ENCODE results near the gene PARD3.

PARD3 gene

GRCh38 chr10:34254596-34254995 lies 560.5 kb downstream of the PARD3 start:
- H3K4me3 ChIP-seq (ENCODE audit: low read length), result no peak overlapping the region
- no peaks in the 10 kb centered on the region for H3K9me2 ChIP-seq (replicated peaks; ENCODE audit: control insufficient read depth, low read length)
- TF ChIP-seq, protein P1, sequence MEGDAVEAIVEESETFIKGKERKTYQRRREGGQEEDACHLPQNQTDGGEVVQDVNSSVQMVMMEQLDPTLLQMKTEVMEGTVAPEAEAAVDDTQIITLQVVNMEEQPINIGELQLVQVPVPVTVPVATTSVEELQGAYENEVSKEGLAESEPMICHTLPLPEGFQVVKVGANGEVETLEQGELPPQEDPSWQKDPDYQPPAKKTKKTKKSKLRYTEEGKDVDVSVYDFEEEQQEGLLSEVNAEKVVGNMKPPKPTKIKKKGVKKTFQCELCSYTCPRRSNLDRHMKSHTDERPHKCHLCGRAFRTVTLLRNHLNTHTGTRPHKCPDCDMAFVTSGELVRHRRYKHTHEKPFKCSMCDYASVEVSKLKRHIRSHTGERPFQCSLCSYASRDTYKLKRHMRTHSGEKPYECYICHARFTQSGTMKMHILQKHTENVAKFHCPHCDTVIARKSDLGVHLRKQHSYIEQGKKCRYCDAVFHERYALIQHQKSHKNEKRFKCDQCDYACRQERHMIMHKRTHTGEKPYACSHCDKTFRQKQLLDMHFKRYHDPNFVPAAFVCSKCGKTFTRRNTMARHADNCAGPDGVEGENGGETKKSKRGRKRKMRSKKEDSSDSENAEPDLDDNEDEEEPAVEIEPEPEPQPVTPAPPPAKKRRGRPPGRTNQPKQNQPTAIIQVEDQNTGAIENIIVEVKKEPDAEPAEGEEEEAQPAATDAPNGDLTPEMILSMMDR (IDR thresholded peaks at IDR 0.05; ENCODE audit: low read depth, low read length, poor library complexity, severe bottlenecking), result no peak
- TF ChIP-seq EZH2phosphoT487 (IDR thresholded peaks at IDR 0.05; ENCODE audit: borderline replicate concordance, low read length), result no peak
- no peaks in the 10 kb centered on the region for H4K20me1 ChIP-seq (ENCODE audit: control insufficient read depth, insufficient read depth, low read depth, low read length)
- H3K4me2 ChIP-seq (ENCODE audit: low read length), result no peak overlapping the region
- no peaks in the 10 kb centered on the region for H3K79me2 ChIP-seq (ENCODE audit: control insufficient read depth, low read length)
- no peaks in the 10 kb centered on the region for H3K9me3 ChIP-seq (ENCODE audit: control insufficient read depth, insufficient read depth, low read length)
- no peaks in the 10 kb centered on the region for H3K4me1 ChIP-seq (ENCODE audit: control insufficient read depth, low read length)
- no peaks in the 10 kb centered on the region for H3K36me3 ChIP-seq (ENCODE audit: control insufficient read depth, low read length)
- no peak overlapping the region for H3K27ac ChIP-seq (ENCODE audit: low read depth, low read length)
- peaks cover 3% of the 10 kb centered on the region; the same call in 1 of the 2 replicates for H3K27me3 ChIP-seq (ENCODE audit: control insufficient read depth, low read length)
- H3F3A ChIP-seq (ENCODE audit: control insufficient read depth, insufficient read depth), result no peaks in the 10 kb centered on the region

DNA sequence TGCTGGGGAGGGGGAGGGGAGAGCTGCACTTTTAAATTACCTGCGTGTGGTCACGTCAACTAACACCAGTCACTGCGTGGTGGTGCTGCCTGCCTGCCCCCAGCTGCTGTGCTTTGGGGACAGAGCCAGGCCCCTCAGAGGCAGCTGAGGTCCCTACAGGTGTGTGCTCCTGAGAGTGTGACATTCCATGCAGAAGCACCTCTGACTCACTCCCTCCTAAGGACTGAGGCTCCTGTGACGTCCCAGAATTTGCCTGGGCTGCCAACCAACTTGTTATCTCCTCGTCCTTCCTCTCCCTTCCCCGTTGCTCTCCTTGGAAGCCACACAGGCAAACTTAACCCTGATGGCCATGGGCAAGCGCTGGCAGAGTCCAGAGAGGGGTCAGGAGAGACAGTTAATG lies 563.0 kb downstream of the PARD3 start:
- Histone ChIP-seq H3K27ac (ENCODE audit: low read depth, low read length) (no peak overlapping the region), H3F3A (ENCODE audit: control insufficient read depth, insufficient read depth) (no peaks in the 10 kb centered on the region), H3K4me3 (ENCODE audit: low read length) (no peak overlapping the region), H3K4me1 (ENCODE audit: control insufficient read depth, low read length) (no peaks in the 10 kb centered on the region), H3K27me3 (ENCODE audit: control insufficient read depth, low read length) (peaks cover 3% of the 10 kb centered on the region; the same call in 1 of the 2 replicates), H3K9me3 (ENCODE audit: control insufficient read depth, insufficient read depth, low read length) (no peaks in the 10 kb centered on the region), H4K20me1 (ENCODE audit: control insufficient read depth, insufficient read depth, low read depth, low read length) (no peaks in the 10 kb centered on the region), H3K79me2 (ENCODE audit: control insufficient read depth, low read length) (no peaks in the 10 kb centered on the region), H3K36me3 (ENCODE audit: control insufficient read depth, low read length) (no peaks in the 10 kb centered on the region), H3K4me2 (ENCODE audit: low read length) (no peak overlapping the region), H3K9me2 (replicated peaks; ENCODE audit: control insufficient read depth, low read length) (no peaks in the 10 kb centered on the region)
- TF ChIP-seq EZH2phosphoT487 (IDR thresholded peaks at IDR 0.05; ENCODE audit: borderline replicate concordance, low read length), result no peak
- TF ChIP-seq, protein P1 (IDR thresholded peaks at IDR 0.05; ENCODE audit: low read depth, low read length, poor library complexity, severe bottlenecking), result no peak

- H4K20me1 ChIP-seq (ENCODE audit: control insufficient read depth, insufficient read depth, low read depth, low read length), result no peaks in the 10 kb centered on the region
- no peaks in the 10 kb centered on the region for H3K79me2 ChIP-seq (ENCODE audit: control insufficient read depth, low read length)
- H3K4me2 ChIP-seq (ENCODE audit: low read length), result no peak overlapping the region
- no peaks in the 10 kb centered on the region for H3K9me3 ChIP-seq (ENCODE audit: control insufficient read depth, insufficient read depth, low read length)
- H3K4me1 ChIP-seq (ENCODE audit: control insufficient read depth, low read length), result no peaks in the 10 kb centered on the region
- no peaks in the 10 kb centered on the region for H3F3A ChIP-seq (ENCODE audit: control insufficient read depth, insufficient read depth)
- no peaks in the 10 kb centered on the region for H3K36me3 ChIP-seq (ENCODE audit: control insufficient read depth, low read length)
- TF ChIP-seq, protein P1 (IDR thresholded peaks at IDR 0.05; ENCODE audit: low read depth, low read length, poor library complexity, severe bottlenecking), result no peak
- TF ChIP-seq EZH2phosphoT487 (IDR thresholded peaks at IDR 0.05; ENCODE audit: borderline replicate concordance, low read length), result no peak
- H3K9me2 ChIP-seq (replicated peaks; ENCODE audit: control insufficient read depth, low read length), result no peaks in the 10 kb centered on the region
- H3K4me3 ChIP-seq (ENCODE audit: low read length), result no peak overlapping the region
- H3K27ac ChIP-seq (ENCODE audit: low read depth, low read length), result no peak overlapping the region
- H3K27me3 ChIP-seq (ENCODE audit: control insufficient read depth, low read length), result peaks cover 2% of the 10 kb centered on the region; the same call in 1 of the 2 replicates
These were observed 563.9 kb downstream of the PARD3 start for GRCh38 chr10:34251177-34251576.
